ENCODE measurements around the gene CFAP45.

GRCh38 chr1:159870704-159871103 lies 29.3 kb downstream of the CFAP45 start:
- TF ChIP-seq CTCF (IDR thresholded peaks at IDR 0.05) (no peak), POLR2A (IDR thresholded peaks at IDR 0.05) (no peak)
